Activated naive CD8-positive, alpha-beta T cell treated with anti-CD3 and anti-CD28 coated beads for 36 hours (primary cell): ENCODE data around the gene PRSS21. TPM values are rescaled to one million over a fixed set of nuclear protein-coding genes. Genes with fewer than 3 reads are reported as not detected.

Experiments used
- DNase-seq: peaks from one replicate; pipeline ENCODE4 v3.0.0; 2021
- H3K27ac Mint-ChIP-seq: one replicate; pipeline ENCODE4 v1.8.0; 2022; ENCODE audit warnings: mild to moderate bottlenecking, moderate library complexity, mixed read lengths
- H3K27me3 Mint-ChIP-seq: one replicate; pipeline ENCODE4 v1.8.0; 2022; ENCODE audit warnings: mild to moderate bottlenecking, mixed read lengths
- H3K36me3 Mint-ChIP-seq: one replicate; pipeline ENCODE4 v1.8.0; 2021; ENCODE audit warnings: mild to moderate bottlenecking, mixed read lengths
- H3K4me1 Mint-ChIP-seq: one replicate; pipeline ENCODE4 v1.8.0; 2021; ENCODE audit warnings: mixed read lengths
- H3K4me3 Mint-ChIP-seq: one replicate; pipeline ENCODE4 v1.8.0; 2022; ENCODE audit warnings: mild to moderate bottlenecking, moderate library complexity, mixed read lengths
- H3K9me3 Mint-ChIP-seq: one replicate; pipeline ENCODE4 v1.8.0; 2022; ENCODE audit warnings: mixed read lengths
- total RNA-seq, 2 experiments: library from RNA; stranded (reverse); gene quantifications; one replicate each; pipeline ENCODE4 v1.2.3, GENCODE V29; 2021

The PRSS21 gene
- total RNA-seq, 2 experiments from 2014 or later: 11.2 to 13.1 TPM

DNA sequence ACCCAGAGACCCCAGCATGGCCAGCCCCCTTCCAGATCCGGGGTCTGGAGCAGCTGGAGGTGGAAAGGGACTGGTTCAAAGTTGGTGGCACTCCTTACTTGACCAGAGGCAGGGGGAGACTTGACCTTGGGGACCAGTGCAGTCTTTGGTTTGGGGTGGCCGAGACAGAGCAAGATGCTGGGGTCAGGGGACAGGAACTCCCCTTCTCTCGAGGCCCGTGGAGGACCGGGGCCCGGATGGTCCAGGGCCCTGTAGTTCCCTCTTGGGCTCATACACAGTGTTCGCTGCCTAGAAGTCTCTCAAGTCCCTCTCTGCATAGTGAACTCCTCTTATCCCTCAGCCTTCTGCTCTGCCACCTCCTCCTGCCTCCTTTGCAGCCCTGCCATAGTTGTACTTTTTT is 29.1 kb upstream of the PRSS21 start:
- peaks cover 11% of the 10 kb centered on the region for H3K4me1 Mint-ChIP-seq
- peaks cover 12% of the 10 kb centered on the region for H3K27me3 Mint-ChIP-seq
- no peaks in the 10 kb centered on the region for H3K9me3 Mint-ChIP-seq
- no peak for DNase-seq
- no peak overlapping the region for H3K4me3 Mint-ChIP-seq
- no peaks in the 10 kb centered on the region for H3K36me3 Mint-ChIP-seq
- H3K27ac Mint-ChIP-seq: no peak overlapping the region

DNA sequence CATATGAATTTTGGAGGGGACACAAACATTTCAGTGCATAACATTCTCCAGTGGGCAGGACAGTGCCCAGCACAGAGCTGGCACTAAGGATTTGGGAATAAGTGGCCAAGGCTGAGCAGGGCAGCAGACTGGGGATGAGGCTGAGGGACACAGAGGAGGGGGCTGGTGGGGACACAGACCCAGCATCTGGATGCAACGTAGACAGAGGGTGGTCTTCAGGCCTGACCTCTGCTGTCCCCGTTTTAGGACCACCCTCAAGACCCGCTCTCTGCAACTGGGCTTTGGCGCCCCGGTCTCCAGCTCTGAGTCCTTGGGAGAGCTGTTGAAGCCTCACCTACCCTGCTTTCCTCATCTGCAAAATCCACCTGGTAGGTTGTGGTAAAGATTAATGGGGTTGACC is 26.4 kb upstream of the PRSS21 start:
- H3K27me3 Mint-ChIP-seq: peaks cover 22% of the 10 kb centered on the region
- no peaks in the 10 kb centered on the region for H3K9me3 Mint-ChIP-seq
- no peak for DNase-seq
- no peaks in the 10 kb centered on the region for H3K36me3 Mint-ChIP-seq
- no peak overlapping the region for H3K27ac Mint-ChIP-seq
- H3K4me3 Mint-ChIP-seq: no peak overlapping the region
- peaks cover 8% of the 10 kb centered on the region for H3K4me1 Mint-ChIP-seq

DNA sequence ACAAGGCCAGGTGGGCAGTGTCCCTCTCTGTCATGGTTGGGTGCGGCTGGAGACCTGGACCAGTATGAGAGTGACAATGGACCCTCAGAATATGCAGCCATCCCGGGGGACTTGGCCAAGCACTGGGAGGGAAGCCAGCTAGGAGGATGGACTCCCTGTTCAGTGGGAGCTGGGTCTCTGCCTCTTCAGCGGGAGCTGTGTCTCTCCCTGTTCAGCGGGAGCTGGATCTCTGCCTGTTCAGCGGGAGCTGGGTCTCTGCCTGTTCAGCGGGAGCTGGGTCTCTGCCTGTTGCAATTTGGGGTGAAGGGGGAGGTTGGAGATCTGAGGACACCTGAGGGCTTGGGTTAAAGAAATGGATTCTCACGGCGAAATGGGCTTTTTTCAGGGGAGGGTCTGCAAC is 25.9 kb upstream of the PRSS21 start:
- Mint-ChIP-seq H3K9me3 (no peaks in the 10 kb centered on the region), H3K27me3 (peaks cover 22% of the 10 kb centered on the region), H3K36me3 (no peaks in the 10 kb centered on the region), H3K4me3 (no peak overlapping the region), H3K27ac (no peak overlapping the region), H3K4me1 (peaks cover 2% of the 10 kb centered on the region)
- no peak for DNase-seq

DNA sequence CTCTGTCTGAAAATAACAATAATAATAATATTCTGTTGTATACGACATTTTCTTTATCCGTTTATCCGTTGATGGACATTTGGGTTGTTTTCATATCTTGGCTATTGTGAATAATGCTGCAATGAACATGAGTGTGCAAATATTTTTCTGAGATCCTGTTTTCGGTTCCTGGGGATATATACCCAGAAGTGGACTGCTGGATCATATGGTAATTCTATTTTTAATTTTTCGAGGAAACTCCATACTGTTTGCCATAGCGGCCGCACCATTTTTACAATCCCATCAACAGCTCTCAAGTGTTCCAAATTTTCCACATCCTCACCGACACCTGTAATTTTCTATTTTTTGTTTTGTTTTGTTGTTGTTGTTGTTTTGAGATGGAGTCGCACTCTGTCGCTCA is 24.1 kb upstream of the PRSS21 start:
- H3K4me3 Mint-ChIP-seq: no peak overlapping the region
- H3K27me3 Mint-ChIP-seq: peaks cover 29% of the 10 kb centered on the region
- no peaks in the 10 kb centered on the region for H3K4me1 Mint-ChIP-seq
- H3K27ac Mint-ChIP-seq: no peak overlapping the region
- no peak for DNase-seq
- no peaks in the 10 kb centered on the region for H3K9me3 Mint-ChIP-seq
- no peaks in the 10 kb centered on the region for H3K36me3 Mint-ChIP-seq

DNA sequence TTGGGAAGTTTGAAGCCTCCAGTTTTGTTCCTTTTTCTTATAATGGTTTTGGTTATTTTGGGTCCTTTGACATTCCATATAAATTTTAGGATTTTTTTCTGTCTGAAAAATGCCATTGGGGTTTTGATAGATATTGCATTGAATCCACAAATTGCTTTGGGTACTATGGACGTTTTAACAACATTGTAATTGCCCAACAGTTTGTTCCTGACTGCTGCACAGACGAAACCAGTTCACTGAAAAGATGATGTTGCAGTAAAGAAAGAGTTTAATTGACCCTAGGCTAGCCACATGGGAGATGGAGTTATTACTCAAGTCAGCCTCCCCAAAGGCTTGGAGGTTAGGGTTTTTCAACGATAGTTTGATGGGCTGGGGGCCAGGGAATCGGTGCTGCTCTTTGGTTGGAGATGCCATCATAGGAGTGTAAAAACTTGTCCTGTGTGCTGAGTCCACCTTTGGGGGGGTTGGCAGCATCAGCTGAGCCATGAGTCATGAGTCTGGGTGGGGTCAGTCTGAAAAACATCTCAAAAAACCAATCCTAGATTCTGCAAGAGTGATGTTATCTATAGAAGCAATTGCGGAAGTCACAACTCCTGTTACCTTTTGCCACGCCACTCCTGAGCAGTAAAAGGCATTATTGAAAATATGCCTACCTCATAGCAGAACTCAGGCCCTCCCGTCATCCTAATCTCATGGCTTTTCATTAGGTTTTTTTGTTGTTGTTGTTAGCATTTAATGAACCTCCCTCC is 21.5 kb upstream of the PRSS21 start:
- H3K4me3 Mint-ChIP-seq: no peak overlapping the region
- DNase-seq: no peak
- no peaks in the 10 kb centered on the region for H3K36me3 Mint-ChIP-seq
- H3K27me3 Mint-ChIP-seq: peaks cover 25% of the 10 kb centered on the region
- no peaks in the 10 kb centered on the region for H3K9me3 Mint-ChIP-seq
- no peaks in the 10 kb centered on the region for H3K4me1 Mint-ChIP-seq
- no peak overlapping the region for H3K27ac Mint-ChIP-seq

DNA sequence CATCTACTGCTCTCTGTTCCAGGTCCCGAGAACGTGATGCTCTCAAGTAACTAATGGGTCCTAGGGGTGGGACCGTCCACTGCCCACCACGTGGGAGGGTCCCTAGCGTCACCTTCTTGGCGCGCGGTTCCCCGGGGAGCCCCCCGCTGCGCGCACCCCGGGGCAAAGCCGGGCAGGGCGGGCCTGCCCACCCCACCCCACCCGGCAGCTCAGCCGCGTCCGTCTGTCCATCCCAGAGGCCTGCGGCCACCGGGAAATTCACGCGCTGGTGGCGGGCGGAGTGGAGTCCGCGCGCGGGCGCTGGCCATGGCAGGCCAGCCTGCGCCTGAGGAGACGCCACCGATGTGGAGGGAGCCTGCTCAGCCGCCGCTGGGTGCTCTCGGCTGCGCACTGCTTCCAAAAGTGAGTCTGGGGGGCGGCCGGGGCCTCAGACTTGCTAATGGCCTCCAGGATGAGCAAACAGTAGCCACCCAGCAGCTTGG is 18.3 kb upstream of the PRSS21 start:
- no peak overlapping the region for H3K4me3 Mint-ChIP-seq
- no peak for DNase-seq
- no peaks in the 10 kb centered on the region for H3K4me1 Mint-ChIP-seq
- H3K36me3 Mint-ChIP-seq: no peaks in the 10 kb centered on the region
- H3K27me3 Mint-ChIP-seq: peaks cover 16% of the 10 kb centered on the region
- no peak overlapping the region for H3K27ac Mint-ChIP-seq
- H3K9me3 Mint-ChIP-seq: peaks cover 8% of the 10 kb centered on the region

DNA sequence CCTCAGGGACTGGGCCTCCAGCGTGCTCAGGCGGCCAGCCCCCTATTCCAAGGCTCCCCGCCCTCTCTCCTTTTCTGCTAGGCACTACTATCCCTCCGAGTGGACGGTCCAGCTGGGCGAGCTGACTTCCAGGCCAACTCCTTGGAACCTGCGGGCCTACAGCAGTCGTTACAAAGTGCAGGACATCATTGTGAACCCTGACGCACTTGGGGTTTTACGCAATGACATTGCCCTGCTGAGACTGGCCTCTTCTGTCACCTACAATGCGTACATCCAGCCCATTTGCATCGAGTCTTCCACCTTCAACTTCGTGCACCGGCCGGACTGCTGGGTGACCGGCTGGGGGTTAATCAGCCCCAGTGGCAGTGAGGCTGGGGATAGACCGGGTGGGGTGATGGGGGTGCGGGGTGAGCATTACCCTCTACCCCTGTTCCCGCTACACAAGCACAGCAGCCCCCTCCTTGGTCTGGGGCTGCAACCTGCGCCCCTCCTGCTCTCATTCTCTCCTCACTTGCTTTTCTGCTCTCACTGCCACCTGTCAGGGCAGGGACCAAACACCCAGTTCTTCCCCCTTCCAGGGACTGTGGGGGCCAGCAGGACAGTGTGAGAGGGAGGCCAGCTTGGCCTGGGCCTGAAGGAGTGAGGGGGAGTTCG is 17.7 kb upstream of the PRSS21 start:
- Mint-ChIP-seq H3K36me3 (no peaks in the 10 kb centered on the region), H3K4me3 (no peak overlapping the region), H3K4me1 (no peaks in the 10 kb centered on the region), H3K27me3 (peaks cover 11% of the 10 kb centered on the region), H3K27ac (no peak overlapping the region), H3K9me3 (peaks cover 14% of the 10 kb centered on the region)
- no peak for DNase-seq

DNA sequence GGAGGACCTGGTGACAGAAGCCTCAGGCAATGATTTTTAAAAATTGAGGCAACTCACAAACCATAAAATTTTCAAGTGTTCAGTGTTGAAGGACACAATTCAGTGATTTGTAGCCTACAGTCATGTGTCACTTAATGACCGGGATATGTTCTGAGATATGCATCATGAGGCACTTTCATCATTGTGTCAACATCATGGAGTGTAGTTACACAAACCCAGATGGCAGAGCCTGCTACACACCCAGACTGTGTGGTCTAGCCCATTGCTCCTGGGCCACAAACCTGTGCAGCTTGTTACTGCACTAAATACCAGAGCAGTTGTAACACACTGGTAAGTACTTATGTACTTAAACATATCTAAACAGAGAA is 17.2 kb upstream of the PRSS21 start:
- Mint-ChIP-seq H3K4me1 (no peaks in the 10 kb centered on the region), H3K4me3 (no peak overlapping the region), H3K27ac (no peak overlapping the region), H3K36me3 (no peaks in the 10 kb centered on the region), H3K27me3 (peaks cover 7% of the 10 kb centered on the region), H3K9me3 (peaks cover 15% of the 10 kb centered on the region)
- DNase-seq: no peak

DNA sequence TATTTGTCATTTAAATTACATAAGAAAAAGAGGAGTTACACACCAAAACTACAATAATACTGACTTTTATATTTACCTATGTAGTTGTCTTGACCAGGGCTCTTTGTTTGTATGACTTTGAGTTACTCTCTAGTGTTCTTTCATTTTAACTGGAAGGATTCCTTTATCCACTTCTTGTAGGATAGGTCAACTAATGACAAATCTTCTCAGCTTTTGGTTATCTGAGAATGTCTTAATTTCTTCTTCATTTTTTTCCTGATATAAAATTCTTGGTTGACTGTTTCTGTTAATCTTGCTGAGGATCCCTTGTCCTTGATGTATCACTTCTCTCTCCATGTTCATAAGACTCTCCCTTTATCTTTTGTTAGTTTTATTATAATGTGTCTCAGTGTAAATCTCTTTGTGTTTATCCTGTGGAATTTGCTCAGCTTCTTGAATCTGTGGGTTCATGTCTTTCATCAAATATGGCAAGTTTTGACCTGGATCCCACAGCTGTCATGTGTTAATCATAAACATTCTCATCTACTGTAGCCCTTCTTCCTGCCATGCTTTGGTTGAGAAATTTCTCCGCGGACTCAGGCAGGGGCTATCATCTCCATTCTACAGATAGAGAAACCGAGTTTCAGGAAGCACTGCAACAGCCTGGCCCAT is 13.4 kb upstream of the PRSS21 start:
- Mint-ChIP-seq H3K4me3 (no peak overlapping the region), H3K9me3 (peaks cover 15% of the 10 kb centered on the region), H3K27ac (no peak overlapping the region), H3K4me1 (no peaks in the 10 kb centered on the region), H3K27me3 (peaks cover 4% of the 10 kb centered on the region), H3K36me3 (no peaks in the 10 kb centered on the region)
- no peak for DNase-seq

DNA sequence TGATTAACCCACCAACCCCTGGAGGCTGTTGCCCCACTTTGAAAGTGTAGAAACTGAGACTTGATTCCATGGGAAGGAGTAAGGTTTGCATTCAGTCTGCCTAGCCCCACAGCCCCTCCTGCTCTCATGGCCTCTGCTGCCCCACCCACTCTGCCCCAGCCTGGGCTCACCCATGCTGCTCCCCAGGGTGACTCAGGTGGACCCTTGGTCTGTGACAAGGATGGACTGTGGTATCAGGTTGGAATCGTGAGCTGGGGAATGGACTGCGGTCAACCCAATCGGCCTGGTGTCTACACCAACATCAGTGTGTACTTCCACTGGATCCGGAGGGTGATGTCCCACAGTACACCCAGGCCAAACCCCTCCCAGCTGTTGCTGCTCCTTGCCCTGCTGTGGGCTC is 12.3 kb upstream of the PRSS21 start:
- Mint-ChIP-seq H3K4me1 (no peaks in the 10 kb centered on the region), H3K4me3 (no peak overlapping the region), H3K27ac (no peak overlapping the region), H3K36me3 (no peaks in the 10 kb centered on the region), H3K9me3 (peaks cover 15% of the 10 kb centered on the region), H3K27me3 (peaks cover 7% of the 10 kb centered on the region)
- no peak for DNase-seq

DNA sequence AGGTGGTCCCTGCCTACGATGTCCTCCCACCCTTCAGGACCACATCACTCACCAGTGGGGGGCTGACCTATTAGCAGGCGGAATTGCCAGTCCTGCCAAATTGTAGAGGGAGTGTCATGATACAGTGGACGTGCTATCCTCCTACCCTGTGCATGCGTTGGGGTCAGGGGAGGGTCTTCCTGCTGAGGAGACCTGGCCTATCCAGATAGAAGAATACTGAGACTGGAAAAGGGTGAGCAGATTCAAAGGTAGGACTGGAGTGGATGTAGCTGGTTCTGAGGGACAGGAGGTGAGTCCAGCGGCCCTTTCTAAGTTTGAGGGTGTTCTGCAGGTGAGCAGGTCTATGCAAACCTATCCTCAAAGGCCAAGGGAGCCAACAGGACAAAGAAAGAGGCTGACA is 10.8 kb upstream of the PRSS21 start:
- H3K4me1 Mint-ChIP-seq: no peaks in the 10 kb centered on the region
- H3K4me3 Mint-ChIP-seq: no peak overlapping the region
- H3K27ac Mint-ChIP-seq: no peak overlapping the region
- peaks cover 7% of the 10 kb centered on the region for H3K27me3 Mint-ChIP-seq
- DNase-seq: no peak
- no peaks in the 10 kb centered on the region for H3K36me3 Mint-ChIP-seq
- peaks cover 15% of the 10 kb centered on the region for H3K9me3 Mint-ChIP-seq

DNA sequence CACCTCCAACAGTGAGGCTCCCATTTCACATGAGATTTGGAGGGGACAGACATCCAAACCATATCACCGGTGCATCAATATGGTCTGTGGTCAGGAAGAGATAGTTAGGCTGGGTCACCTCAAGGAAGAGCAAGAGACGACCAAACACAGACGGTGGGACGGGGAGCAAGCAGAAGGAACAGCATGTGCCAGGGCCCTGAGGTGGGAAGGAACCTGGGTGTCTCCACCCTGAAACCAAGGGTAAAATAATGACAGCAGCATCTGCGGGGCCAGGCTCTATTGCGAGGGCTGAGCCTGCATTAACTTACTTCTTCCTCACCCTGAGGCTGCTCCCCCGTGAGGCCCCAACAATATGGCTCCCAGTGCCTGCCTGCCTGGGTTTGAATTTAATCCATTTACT is 8.9 kb upstream of the PRSS21 start:
- no peaks in the 10 kb centered on the region for H3K4me1 Mint-ChIP-seq
- no peak overlapping the region for H3K27ac Mint-ChIP-seq
- H3K4me3 Mint-ChIP-seq: no peak overlapping the region
- no peak for DNase-seq
- H3K27me3 Mint-ChIP-seq: peaks cover 10% of the 10 kb centered on the region
- H3K9me3 Mint-ChIP-seq: peaks cover 11% of the 10 kb centered on the region
- no peaks in the 10 kb centered on the region for H3K36me3 Mint-ChIP-seq

DNA sequence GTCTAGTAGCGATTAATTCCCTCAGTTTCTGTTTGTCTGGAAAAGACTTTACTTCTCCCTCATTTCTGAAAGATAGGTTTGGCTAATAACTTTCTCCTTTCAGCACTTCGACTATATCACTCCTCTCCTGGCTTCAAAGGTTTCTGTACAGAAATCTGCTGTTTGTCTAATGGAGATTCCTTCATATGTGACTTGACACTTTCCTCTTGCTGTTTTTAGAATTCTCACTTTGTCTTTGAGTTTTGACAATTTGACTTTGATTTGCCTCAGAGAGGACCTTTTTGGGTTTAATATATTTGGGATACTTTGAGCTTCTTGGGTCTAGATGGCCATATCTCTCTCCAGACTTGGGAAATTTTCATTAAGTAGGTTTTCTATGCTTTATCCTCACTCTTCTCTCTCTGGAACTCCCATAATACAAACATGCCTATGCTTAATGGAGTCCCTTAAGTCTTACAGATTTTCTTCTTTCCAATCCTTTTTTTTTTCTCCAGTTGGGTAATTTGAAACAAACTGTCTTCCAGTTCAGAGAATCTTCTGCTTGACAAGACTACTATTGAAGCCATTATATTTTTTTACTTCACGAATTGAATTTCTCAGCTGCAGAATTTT is 7.8 kb upstream of the PRSS21 start:
- no peaks in the 10 kb centered on the region for H3K4me1 Mint-ChIP-seq
- peaks cover 2% of the 10 kb centered on the region for H3K9me3 Mint-ChIP-seq
- H3K27ac Mint-ChIP-seq: no peak overlapping the region
- DNase-seq: no peak
- peaks cover 10% of the 10 kb centered on the region for H3K27me3 Mint-ChIP-seq
- H3K36me3 Mint-ChIP-seq: no peaks in the 10 kb centered on the region
- H3K4me3 Mint-ChIP-seq: no peak overlapping the region

DNA sequence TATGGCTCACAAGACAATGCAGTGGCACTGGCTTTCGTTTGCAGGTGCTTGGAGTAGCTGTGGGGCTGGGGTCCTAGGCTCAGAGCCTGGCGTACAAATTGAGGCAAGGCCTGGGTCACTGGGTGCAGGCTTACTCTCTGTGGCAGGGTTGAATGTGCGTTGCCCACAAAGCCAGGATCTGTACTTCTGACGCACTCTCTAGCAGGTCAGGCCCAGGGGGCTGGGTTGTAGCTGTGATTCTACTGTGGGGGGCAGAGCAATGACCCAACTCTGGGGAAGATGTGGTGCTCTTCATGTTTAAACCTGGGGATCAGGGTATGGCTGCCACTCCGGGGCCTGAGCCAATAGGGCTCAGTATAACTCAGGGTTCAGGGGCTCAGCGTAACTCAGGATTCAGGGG is 6.4 kb upstream of the PRSS21 start:
- Mint-ChIP-seq H3K4me3 (no peak overlapping the region), H3K9me3 (no peaks in the 10 kb centered on the region), H3K4me1 (no peaks in the 10 kb centered on the region), H3K27me3 (peaks cover 10% of the 10 kb centered on the region), H3K36me3 (no peaks in the 10 kb centered on the region), H3K27ac (no peak overlapping the region)
- no peak for DNase-seq

DNA sequence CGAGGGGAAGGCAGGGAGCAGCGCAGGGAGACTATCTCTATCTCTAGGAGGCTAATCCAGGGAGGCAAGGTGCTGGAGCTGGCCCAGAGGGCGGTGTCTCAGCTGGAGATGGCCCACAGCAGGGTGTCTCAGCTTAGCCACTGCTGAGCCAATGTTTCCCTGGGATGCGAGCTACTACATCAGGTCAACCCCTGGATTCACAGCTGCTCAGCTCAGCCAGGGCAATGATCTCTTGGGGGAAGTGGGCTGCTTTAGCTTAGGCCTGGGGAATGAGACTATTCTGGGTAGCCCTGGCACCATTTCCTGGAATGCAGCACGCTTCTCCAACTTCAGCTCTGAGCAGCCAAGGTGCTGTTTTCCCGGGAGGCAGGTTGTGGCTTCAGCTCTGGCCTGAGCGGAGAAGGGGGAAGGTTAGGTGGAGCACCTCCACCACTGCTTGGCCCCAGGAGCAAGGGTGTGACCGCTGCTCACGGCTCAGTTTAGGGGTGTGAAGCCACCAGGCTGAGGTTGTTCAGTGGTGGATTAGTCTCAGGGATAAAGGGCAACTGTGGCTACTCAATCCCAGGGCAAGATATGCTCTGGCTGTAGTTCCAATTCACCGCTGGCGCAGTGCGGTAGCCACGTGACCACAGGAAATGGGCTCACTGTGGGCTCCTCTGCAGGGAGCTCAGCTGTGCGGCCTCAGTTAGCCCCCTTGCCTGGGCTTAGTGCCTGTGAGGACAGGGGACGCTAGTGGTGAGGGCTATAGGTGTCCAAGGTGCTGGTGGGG is 5.2 kb upstream of the PRSS21 start:
- Mint-ChIP-seq H3K4me1 (no peaks in the 10 kb centered on the region), H3K36me3 (no peaks in the 10 kb centered on the region), H3K27ac (no peak overlapping the region), H3K9me3 (no peaks in the 10 kb centered on the region), H3K4me3 (no peak overlapping the region), H3K27me3 (peaks cover 10% of the 10 kb centered on the region)
- no peak for DNase-seq
